B cell (primary cell): Measurements from ENCODE around the gene PRKN.

ENCODE experiments used
- EZH2 ChIP-seq: IDR thresholded peaks from 2 replicates; pipeline ENCODE4 v1.6.1; 2012; ENCODE audit warnings: borderline replicate concordance, low read depth, mild to moderate bottlenecking, moderate library complexity, low read length; ENCODE audit not compliant: insufficient read depth, poor library complexity, severe bottlenecking
- TF ChIP-seq, protein P1 (sequence below): fragments of 200-600 bp; IDR thresholded peaks from one replicate; pipeline ENCODE4 v1.8.0; 2022; ENCODE audit warnings: antibody characterized with exemption, mild to moderate bottlenecking

DNA sequence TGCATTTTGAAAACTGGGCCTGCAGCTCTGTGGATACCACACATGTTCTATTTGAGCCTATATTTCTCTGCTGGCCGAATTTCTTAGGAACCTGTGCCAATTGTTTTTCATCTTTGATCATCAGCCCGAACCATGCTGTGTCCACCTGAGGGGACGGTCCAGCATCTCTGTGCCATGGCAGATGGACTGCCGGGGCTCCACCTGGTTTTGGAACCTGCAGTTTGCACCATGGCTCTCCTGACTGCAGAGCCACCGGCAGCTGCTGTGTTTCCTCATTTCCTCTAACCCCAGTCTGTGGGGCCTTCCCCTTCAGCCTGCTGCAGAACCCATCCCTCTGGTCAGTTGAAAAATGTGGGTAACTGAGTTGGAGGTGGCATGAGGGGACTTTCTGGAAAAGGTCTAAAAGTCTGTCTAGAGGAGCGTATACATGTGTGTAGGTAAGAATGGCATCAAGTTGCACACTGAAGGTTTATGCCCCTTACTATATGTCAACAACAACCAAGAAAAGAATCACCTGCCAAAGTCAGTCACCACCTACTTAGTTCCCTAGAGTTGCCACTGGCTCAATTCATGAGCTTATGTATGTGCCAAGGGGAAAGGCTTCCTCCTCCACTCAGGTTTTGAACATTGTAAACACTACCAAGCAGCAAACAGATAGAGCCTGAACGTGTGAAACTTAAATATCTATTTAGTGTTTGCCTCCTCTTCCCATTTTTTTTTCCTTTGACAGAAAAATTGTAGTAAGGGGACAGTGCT is 548.2 kb downstream of the PRKN start:
- TF ChIP-seq, protein P1, sequence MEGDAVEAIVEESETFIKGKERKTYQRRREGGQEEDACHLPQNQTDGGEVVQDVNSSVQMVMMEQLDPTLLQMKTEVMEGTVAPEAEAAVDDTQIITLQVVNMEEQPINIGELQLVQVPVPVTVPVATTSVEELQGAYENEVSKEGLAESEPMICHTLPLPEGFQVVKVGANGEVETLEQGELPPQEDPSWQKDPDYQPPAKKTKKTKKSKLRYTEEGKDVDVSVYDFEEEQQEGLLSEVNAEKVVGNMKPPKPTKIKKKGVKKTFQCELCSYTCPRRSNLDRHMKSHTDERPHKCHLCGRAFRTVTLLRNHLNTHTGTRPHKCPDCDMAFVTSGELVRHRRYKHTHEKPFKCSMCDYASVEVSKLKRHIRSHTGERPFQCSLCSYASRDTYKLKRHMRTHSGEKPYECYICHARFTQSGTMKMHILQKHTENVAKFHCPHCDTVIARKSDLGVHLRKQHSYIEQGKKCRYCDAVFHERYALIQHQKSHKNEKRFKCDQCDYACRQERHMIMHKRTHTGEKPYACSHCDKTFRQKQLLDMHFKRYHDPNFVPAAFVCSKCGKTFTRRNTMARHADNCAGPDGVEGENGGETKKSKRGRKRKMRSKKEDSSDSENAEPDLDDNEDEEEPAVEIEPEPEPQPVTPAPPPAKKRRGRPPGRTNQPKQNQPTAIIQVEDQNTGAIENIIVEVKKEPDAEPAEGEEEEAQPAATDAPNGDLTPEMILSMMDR: no peak
- no peak for TF ChIP-seq EZH2
